ENCODE data around the gene TMC1. TPM values are rescaled to one million over a fixed set of nuclear protein-coding genes. Genes with fewer than 3 reads are reported as not detected.
"Not testable (repeated sequence)": the region's sequence is repeated elsewhere in the genome, so short reads cannot be mapped to it uniquely, and the experiment has no call there.

TMC1 gene
- total RNA-seq, 1 donor from 2014 or later: not detected

- intact Hi-C loops (cut with micrococcal nuclease): no loop called here
Measured at GRCh38 chr9:72743836-72744235, 222.4 kb downstream of the TMC1 start.

DNA sequence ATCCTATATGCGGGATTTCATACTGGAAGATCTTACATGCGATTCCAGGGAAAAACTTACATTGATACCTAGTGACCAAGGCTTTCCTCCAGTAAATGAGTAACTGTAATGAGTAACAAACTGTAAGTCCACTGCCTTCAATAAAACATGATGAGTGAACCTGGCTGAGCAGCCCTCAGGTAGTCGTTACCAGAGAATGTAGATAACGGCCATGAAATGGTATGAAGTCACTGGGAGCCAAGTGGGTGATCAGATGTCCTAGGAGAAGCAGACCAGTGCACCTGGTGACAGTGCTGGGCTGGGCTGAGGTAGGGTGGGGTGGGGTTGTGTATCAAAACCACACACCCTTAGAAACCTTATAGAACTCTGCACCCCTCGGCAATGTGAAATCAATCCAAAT, 227.9 kb downstream of the TMC1 start:
- intact Hi-C loops (cut with micrococcal nuclease): no loop called here

GRCh38 chr9:72751541-72751940, 230.1 kb downstream of the TMC1 start:
- intact Hi-C loops (cut with micrococcal nuclease): no loop called here

GRCh38 chr9:72753266-72753893, 232.0 kb downstream of the TMC1 start:
- intact Hi-C loops (cut with micrococcal nuclease): no loop called here

DNA sequence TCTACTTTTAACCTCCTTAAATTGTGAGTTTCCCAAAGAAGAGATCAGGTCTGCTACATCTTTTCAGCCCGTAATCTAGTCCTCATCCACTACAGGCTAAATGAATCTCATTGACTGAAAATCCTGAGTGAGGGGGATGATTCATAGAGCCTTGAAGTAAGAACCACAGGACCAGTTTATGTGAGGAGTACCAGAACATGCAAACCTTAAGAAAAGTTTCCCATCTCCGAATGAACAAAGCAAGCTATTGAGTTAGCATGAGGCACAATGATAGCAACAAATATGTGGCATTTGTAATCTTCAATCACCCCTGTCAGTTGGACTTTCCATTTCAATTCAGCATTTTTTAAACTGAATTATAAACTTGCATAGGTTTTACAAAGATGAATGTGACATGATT, 234.4 kb downstream of the TMC1 start:
- intact Hi-C loops (cut with micrococcal nuclease): no loop called here

DNA sequence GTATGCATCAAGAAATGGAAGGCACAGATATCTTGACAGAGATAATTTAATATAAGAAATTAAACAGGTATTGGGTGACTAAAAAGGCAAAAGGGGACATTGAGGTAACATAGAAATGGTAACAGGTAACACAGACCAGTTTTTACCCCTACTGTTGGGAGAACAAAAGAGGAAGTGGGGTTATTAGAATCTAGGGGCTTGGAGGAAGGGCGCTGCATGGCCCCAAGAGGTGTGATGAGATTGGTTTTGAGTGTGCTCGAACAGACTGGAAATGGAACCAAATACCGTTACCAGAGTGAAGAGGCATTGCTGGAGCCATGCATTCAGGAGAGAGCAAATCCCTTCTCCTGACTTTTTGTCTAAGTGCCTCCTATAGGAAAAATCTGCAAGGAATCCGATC, 237.5 kb downstream of the TMC1 start:
- intact Hi-C loops (cut with micrococcal nuclease): no loop called here

DNA sequence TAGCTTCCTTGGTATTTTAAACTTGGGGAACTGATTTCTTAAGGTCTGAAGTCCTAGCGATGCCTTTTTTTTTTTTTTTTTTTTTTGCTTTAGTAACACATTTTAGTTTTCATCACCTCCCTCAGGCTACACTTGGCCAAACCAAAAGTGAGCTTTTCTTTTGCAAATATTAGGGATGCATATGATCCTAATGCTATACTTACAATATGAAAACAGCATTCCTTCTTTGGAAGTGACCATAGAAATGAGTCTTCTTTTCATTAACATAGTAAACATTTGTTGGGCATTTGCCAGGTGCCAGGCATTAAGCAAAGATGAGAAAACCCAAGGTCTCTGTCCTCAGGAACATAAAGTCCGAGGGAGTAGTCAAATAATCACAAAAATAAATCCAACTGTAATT, 241.6 kb downstream of the TMC1 start:
- intact Hi-C loops (cut with micrococcal nuclease): no loop called here

DNA sequence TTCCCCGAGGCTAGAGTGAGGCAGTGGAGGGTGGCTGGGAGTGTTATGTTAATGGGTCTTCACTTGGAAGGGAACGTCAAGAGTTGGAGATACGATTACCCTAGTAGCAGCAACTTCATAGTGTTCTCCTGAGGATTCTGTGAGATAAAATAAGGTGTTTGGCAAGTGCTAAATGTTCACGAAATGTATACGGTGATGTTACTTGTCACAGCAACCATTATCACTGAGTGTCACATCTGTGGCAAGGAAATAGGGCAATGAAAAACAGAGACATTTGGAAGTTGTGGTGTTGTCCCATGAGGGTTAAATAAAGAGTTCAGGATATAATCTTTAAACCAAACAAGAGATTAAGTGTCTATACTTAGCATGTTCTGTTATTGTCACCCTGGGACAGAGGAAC, 248.1 kb downstream of the TMC1 start:
- intact Hi-C loops (cut with micrococcal nuclease): no loop called here

- intact Hi-C loops (cut with micrococcal nuclease): no loop called here
Measured at GRCh38 chr9:72772661-72773060, 251.3 kb downstream of the TMC1 start.

- intact Hi-C loops (cut with micrococcal nuclease): no loop called here
Measured at GRCh38 chr9:72773570-72773969, 252.2 kb downstream of the TMC1 start.

DNA sequence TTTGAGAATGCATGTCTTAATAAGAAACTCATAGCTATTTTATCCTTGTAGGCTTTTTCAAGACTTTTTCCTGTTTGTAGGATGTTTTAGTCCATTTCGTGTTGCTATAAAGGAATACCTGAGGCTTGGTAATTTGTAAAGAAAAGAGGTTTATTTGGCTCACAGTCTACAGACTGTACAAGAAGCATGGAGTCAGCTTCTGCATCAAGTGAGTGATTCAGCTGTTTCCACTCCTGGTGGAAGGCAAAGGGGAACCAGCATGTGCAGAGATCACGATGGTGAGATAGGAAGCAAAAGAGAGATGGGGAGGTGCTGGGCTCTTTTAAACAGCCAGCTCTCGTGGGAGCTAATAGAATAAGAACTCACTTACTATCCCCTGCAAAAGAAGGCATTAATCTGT, 254.2 kb downstream of the TMC1 start:
- intact Hi-C loops (cut with micrococcal nuclease): no loop called here

DNA sequence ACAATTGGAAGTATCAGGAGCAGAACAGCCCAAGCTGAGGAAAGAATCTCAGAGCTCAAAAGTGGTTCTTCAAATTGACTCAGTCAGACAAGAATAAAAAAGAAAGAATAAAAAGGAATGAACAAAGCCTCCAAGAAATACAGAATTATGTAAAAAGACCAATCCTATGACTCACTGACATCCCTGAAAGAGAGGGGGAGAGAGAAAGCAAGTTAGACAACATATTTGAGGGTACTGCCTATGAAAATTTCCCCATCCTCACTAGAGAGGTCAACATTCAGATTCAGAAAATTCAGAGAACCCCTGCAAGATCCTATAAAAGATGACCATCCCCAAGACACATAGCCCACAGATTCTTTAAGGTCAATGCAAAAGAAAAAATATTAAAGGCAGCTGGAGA, 258.2 kb downstream of the TMC1 start:
- intact Hi-C loops (cut with micrococcal nuclease): no loop called here

GRCh38 chr9:72786948-72787347, 265.5 kb downstream of the TMC1 start:
- intact Hi-C loops (cut with micrococcal nuclease): no loop called here

- intact Hi-C loops (cut with micrococcal nuclease): no loop called here
Measured at GRCh38 chr9:72788966-72789735, 267.7 kb downstream of the TMC1 start.

- intact Hi-C loops (cut with micrococcal nuclease): no loop called here
Measured at GRCh38 chr9:72789885-72790284, 268.5 kb downstream of the TMC1 start.

DNA sequence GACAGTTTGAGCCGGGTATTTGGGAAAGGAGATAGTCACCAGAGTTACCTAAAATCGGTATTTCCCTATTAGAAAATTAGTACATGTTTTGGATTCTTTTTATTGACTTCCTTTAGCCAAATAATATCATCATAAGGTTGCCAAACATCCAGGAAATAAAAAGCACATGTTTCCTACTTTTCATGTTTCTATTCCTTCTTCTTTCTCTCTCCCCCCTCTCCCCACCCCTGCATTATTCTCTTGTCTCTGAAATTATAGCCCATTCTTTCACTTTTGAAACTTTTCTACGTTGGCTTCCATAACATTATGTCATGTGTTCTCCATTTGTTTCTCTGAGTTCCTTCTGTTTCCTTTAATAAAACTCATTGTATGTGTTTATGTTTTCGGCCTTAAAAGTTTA, 269.6 kb downstream of the TMC1 start:
- intact Hi-C loops (cut with micrococcal nuclease): no loop called here

DNA sequence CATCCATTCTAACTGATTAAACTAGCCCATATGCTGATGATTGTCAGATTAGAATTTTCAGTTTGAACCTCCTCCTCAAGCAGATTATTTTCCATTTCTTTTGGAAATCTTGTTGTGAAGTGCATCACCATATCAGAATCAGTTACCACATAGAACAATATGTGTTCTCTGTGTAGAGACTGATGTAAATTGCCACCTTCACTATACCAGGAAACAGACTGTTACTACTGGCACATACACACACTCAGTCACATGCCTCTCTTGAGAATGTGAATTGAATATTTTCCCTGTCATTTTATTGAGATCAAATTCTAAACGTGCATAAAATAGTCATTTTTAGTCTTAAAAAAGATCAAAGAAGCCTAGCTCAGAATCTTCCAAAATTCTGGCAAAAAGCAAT, 270.0 kb downstream of the TMC1 start:
- intact Hi-C loops (cut with micrococcal nuclease): no loop called here

GRCh38 chr9:72794946-72795345, 273.5 kb downstream of the TMC1 start:
- intact Hi-C loops (cut with micrococcal nuclease): no loop called here

DNA sequence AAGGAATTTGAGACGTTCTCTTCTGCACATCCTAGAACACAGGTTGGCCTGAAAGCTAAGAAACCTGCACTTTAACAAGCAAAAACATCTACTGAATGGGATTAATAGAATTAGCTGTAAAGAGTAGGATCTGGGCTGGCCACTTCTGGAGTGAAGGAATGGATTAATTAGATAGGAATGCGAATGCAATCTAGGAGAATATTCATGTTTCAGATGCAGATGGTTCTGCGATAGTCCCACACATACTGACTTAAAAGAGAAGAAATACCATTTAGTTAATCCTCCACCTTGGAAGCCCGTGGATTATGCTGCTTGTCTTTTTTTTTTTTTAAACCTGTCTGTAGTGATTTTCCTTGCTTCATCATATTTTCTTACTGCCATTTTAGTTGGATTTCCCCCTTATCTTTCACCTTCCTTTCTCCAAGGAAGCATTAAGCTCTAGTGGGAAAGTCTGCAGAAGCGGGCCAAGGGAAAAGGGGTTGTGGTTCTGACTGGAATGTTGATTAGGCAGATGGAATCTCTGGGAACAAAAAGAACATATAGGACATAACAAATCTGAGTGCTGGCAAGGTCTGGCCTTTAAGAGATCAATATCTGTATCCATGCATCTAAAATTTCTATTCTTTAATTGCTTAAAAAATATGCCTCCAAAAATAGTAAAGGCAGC, 279.1 kb downstream of the TMC1 start:
- intact Hi-C loops (cut with micrococcal nuclease): no loop called here

- intact Hi-C loops (cut with micrococcal nuclease): no loop called here
Measured at GRCh38 chr9:72805238-72805637, 283.8 kb downstream of the TMC1 start.

- intact Hi-C loops (cut with micrococcal nuclease): not testable (repeated sequence)
Measured at GRCh38 chr9:72806313-72806809, 285.0 kb downstream of the TMC1 start.

GRCh38 chr9:72807765-72808445, 286.5 kb downstream of the TMC1 start:
- intact Hi-C loops (cut with micrococcal nuclease): no loop called here

All from T-helper 2 cell treated with Interferon-gamma antibody and Interleukin-4, amounts not matched to agents 100 ng/mL and 5 ng/mL, for 36 hours (primary cell).